ENCODE results near the gene HS1BP3.

DNA sequence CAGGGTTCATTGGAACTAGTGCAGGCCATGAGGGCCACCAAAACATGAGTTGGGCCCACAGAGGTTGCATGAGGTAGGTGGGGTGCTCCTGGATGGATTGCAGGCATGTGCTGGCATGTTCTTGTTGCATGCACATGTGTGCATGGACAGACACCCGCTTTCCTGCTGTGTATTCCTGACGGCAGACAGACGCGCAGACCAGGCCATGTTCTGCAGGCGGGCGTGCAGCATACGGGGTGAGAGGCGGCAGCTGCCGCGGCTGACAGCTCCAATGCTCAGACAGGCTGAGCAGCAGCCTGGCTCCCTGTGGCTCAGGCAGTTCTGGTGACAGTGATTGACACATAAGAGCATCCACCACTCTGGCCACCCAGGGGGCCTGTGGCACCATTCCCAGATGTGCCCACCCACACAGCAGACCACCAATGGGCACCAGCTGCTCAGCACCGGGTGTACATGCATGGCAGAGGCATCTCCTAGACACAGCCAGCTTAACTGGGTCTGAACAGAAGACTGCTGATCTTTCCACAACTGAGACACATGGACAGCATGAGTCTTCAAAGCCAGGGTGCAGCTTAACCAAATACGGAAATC, 21.2 kb downstream of the HS1BP3 start:
- TF ChIP-seq POLR2A (IDR thresholded peaks at IDR 0.05) = no peak
- TF ChIP-seq, protein P1, sequence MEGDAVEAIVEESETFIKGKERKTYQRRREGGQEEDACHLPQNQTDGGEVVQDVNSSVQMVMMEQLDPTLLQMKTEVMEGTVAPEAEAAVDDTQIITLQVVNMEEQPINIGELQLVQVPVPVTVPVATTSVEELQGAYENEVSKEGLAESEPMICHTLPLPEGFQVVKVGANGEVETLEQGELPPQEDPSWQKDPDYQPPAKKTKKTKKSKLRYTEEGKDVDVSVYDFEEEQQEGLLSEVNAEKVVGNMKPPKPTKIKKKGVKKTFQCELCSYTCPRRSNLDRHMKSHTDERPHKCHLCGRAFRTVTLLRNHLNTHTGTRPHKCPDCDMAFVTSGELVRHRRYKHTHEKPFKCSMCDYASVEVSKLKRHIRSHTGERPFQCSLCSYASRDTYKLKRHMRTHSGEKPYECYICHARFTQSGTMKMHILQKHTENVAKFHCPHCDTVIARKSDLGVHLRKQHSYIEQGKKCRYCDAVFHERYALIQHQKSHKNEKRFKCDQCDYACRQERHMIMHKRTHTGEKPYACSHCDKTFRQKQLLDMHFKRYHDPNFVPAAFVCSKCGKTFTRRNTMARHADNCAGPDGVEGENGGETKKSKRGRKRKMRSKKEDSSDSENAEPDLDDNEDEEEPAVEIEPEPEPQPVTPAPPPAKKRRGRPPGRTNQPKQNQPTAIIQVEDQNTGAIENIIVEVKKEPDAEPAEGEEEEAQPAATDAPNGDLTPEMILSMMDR (IDR thresholded peaks at IDR 0.05 in 8 of 11, conservative IDR thresholded peaks at IDR 0.05 in 3 of 11) = no peak

All from spleen (tissue), 7 donors.